GM19467 (cell line): ENCODE results near the gene RYR1.
"Not testable (repeated sequence)": the region's sequence is repeated elsewhere in the genome, so short reads cannot be mapped to it uniquely, and the experiment has no call there.

Experiments used
- ATAC-seq: cut with Tn5 transposase; IDR thresholded peaks from one replicate; pipeline ENCODE4 v1.9.1; 2021; ENCODE audit warnings: mild to moderate bottlenecking, moderate library complexity; ENCODE audit not compliant: unreplicated experiment

RYR1 gene

DNA sequence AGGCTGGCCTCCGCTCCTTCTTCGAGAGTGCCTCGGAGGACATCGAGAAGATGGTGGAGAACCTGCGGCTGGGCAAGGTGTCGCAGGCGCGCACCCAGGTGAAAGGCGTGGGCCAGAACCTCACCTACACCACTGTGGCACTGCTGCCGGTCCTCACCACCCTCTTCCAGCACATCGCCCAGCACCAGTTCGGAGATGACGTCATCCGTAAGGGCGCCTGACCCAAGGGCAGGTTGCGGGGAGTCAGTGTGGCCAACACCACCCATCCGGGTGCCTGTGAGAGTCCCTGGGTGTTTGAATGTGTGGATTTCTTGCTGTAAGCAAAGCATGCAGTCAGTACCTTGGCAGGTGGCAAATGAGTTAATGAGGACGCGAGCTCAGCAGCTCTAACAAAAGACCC is 78.8 kb downstream of the RYR1 start:
- ATAC-seq, result no peak

DNA sequence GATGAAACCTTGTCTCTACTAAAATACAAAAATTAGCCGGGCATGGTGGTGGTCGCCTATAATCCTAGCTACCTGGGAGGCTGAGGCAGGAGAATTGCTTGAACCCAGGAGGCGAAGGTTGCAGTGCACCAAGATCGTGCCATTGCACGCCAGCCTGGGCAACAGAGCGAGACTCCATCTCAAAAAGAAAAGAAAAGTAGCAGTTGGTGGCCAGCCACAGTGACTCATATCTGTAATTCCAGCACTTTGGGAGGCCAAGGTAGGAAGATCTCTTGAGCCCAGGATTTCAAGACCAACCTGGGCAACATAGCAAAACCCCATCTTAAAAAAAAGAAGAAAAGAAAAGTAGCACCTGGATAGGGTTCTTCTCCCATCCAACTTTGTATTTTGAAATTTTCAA is 79.7 kb downstream of the RYR1 start:
- ATAC-seq, result not testable (repeated sequence)

DNA sequence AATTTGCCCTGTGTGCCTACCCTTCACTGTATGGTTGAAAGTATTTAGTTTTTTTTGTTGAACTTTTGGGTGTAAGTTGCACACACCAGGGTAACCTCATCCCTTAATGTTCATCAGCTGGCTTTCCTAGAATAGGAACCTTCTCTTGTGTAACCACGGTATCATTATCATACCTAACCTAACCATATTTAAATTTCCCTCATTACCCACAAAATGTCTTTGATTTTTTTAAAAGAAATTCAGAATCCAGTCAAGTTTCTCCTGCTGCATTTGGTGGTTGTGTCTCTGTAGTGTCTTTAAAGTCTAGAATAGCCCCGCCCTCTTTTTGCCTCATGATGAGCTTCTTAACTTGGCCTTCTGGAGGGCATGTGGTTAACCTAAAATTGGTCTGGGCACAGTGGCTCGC is 80.3 kb downstream of the RYR1 start:
- no peak for ATAC-seq

DNA sequence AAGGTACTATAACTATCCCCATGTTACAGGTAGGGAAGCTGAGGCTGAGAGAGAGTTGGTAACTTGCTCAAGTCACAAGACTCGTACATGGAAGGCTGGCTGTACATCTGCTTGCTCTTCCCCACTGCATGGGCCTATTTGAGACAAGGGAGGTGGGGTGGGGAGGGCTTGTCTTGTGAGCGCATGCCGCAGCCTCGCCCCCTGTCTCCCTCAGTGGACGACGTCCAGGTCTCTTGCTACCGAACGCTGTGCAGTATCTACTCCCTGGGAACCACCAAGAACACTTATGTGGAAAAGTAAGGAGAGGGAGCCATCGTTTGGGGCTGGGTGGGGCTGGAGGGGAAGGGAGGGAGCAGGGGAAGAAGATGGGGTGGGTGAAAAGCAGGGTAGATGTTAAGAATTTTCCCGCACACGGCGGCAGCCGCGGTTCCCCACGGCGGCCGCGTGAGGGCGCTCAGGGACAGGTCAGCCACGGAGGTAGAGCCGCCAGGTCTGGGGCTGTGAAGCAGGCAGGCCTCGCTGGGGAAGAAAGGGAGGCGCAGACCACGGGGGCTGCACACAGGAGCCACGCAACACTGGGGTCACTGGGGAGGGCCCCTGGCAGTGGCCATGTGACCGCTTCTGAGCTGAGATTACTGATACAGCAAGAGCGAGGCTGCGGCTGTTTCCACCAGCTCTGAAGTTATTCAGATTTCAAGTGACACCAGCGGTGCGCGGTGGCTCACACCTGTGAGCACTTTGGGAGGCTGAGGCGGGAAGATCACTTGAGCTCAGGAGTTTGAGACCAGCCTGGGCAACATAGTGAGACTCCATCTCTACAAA is 81.5 kb downstream of the RYR1 start:
- no peak for ATAC-seq

DNA sequence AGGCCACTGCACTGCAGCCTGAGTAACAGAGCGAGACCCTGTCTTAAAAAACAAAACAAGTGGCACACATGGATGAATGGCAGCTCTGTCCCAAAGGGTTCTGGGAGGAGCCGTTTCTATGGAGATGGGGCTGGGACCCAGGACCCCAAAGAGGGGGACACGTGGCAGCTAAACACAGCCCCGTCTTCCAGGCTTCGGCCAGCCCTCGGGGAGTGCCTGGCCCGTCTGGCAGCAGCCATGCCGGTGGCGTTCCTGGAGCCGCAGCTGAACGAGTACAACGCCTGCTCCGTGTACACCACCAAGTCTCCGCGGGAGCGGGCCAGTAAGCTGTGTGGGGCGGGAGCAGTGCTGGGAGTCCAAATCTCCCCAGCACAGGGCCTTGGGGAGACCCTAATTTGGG is 82.4 kb downstream of the RYR1 start:
- ATAC-seq, result no peak

DNA sequence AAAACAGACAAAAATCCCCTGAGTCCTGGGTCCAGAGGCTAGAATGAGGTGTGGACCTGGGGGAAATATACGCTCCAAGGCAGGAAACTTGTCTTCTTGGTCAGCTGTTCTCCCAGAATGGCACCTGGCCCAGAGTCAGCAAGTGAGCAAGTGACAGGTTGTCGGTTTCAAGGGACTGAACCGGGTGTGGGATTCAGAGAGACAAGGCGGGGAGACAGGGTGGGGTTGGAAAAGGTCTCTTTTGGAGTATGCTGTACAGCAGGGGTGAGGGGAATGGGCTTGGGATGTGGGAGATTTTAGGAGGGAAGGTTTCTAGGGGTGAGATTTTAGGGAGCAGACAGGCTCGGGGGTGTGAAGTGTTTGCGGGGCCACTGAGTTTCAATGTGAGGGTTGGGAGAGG is 83.3 kb downstream of the RYR1 start:
- ATAC-seq, result no peak

DNA sequence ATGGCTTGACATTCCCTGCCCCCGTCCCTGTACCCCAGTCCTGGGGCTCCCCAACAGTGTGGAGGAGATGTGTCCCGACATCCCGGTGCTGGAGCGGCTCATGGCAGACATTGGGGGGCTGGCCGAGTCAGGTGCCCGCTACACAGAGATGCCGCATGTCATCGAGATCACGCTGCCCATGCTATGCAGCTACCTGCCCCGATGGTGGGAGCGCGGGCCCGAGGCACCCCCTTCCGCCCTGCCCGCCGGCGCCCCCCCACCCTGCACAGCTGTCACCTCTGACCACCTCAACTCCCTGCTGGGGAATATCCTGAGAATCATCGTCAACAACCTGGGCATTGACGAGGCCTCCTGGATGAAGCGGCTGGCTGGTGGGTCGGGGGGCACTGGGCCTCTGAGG is 83.8 kb downstream of the RYR1 start:
- ATAC-seq, result no peak

DNA sequence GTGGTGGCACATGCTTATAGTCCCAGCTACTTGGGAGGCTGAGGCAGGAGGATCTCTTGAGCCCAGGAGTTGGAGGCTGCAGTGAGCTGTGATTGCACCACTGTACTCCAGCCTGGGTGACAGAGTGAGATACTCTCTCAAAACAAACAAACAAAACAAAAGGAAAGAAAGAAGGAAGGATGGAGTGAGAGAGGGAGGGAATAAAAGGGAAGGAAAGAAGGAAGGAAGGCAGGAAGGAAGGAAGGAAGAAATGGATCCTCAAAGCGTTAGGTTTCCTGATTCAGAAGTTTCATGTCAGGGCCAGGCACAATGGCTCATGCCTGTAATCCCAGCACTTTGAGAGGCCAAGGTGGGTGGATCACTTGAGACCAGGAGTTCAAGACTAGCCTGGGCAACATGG is 84.5 kb downstream of the RYR1 start:
- not testable (repeated sequence) for ATAC-seq

DNA sequence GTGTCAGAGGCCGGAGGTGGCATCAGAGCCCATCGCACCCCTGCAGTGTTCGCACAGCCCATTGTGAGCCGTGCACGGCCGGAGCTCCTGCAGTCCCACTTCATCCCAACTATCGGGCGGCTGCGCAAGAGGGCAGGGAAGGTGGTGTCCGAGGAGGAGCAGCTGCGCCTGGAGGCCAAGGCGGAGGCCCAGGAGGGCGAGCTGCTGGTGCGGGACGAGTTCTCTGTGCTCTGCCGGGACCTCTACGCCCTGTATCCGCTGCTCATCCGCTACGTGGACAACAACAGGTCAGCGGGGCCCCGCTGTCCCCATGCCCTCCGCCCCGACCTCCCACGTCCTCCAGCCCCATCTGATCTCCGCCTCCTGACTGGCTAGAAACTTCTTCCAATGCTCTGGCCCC is 85.7 kb downstream of the RYR1 start:
- no peak for ATAC-seq

DNA sequence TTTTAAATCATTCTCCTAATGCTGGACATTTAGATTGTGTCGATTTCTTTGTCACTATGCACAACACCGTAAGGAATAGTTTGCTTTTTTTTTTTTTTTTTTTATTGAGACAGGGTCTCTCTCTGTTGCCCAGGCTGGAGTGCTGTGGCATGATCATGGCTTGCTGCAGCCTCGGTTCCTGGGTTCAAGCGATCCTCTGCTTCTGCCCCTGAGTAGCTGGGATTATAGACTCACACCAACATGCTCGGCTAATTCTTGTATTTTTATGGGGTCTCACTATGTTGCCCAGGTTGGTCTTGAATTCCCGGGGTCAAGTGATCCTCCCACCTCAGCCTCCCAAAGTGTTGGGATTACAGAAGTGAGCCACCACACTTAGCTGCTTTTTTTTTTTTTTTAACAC is 86.5 kb downstream of the RYR1 start:
- ATAC-seq, result no peak

DNA sequence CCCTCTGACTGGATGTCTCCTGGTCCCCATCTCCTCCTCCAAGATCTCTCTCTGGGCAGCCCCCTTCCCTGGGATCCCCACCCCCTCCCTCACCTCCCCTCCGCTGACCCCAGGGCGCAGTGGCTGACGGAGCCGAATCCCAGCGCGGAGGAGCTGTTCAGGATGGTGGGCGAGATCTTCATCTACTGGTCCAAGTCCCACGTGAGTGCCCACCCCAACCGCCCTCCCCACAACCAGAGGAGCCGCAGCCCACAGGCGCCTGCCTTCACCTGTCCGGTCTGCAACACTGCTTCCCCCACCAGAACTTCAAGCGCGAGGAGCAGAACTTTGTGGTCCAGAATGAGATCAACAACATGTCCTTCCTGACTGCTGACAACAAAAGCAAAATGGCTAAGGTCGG is 89.4 kb downstream of the RYR1 start:
- no peak for ATAC-seq

DNA sequence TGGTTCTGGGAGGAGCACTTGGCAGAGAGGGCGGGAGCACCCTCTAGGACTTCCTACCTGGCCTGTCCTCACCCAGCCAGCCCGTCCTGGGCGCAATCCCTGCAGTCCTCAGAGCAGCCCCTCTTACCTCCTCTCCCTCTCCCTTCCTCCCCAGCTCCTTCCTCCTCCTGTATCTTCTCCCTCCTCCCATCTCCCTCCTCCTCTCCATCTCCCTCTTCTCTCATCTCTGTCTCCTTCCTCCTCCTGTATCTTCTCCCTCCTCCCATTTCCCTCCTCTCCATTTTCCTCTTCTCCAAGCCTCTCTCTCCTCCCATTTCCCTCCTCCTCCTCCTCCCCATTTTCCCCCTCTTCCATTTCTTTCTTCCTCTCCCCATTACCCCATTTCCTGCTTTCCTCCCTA is 89.8 kb downstream of the RYR1 start:
- no peak for ATAC-seq

DNA sequence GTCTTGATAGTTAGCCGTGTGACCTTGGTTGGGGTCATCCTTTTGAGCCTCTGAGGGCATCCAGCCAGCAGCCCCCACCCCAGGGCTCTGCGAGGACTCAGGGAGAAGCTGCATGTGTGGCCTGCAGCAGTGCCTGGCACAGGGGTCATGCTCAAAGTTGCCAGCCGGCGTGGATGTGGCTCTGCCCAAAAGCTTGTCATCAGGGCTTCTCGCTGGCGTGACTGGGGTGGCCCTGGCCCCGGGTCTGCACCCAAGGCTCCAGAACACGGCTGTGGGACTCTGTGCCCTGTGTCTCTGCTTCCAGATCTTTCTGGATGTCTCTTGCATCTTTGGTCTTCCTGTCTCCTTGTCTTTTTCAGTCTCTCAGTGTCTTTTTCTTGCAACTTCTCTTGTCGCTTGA is 90.9 kb downstream of the RYR1 start:
- ATAC-seq, result no peak

DNA sequence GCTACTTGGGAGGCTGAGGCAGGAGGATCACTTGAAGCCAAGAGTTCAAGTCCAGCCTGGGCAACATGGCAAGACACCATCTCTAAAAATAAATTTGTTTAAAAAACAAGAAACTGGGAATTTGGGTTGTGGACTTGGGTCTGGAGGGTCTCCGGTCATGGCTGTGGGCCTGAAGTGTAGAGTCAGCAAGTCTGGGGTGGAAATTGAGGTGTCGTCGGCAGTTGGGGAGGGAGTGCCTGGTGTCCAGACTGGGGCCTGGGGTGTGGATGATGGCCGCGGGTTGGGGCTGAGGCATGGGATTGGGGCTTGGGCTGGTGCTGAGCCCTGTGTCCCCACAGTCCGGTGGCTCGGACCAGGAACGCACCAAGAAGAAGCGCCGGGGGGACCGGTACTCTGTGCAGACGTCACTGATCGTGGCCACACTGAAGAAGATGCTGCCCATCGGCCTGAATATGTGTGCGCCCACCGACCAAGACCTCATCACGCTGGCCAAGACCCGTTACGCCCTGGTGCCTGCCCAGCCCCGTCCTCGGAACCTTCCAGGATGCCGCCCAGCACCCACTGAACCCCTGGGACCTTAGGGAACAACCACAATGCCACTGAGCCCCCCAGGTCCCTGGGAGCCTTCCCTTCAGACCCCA is 91.6 kb downstream of the RYR1 start:
- ATAC-seq, result no peak

DNA sequence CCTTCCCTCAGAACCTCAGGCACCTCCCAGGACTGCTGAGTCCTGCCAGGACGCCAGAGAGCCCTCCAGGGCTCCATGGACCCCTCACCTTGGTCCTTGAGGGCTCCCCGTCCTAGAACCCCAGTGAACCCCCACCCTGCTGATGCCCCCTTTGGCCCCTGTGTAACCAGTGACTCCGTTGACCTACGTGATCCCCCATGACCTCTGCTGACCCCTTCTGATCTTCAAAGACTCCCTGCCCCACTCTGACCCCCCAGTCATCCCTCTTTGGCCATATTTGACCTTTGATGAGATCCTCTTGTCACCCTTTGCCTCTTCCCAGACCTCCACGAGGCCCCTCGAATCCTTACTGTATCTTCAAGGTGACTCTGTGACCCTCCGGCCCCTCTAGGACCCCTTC is 92.9 kb downstream of the RYR1 start:
- no peak for ATAC-seq

DNA sequence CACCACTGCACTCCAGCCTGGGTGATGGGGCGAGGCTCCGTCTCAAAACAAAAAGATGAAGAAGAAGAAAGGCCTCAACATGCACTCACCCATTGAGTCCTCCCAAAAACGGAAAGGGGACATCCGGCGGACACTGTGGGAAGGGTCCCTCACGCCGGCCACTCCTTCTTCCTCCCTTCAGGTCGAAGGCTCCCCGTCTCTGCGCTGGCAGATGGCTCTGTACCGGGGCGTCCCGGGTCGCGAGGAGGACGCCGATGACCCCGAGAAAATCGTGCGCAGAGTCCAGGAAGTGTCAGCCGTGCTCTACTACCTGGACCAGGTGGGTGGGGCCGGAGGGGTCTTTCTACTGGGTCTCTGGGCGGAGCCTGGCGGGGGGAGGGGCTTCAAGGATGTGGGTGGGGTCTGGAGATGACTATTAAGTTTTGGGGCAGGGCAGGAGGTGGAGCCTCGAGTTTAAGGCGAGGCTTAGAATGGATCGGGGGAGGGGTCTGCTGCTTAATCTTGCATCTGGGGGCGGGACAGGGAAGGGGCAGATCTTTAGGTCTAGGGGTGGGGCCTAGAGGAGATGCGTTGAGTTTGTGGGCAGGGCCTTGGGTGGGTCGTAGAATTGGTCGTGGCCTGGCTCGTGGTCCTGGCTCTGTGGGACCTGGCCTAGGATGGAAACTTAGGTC is 94.1 kb downstream of the RYR1 start:
- ATAC-seq, result no peak

DNA sequence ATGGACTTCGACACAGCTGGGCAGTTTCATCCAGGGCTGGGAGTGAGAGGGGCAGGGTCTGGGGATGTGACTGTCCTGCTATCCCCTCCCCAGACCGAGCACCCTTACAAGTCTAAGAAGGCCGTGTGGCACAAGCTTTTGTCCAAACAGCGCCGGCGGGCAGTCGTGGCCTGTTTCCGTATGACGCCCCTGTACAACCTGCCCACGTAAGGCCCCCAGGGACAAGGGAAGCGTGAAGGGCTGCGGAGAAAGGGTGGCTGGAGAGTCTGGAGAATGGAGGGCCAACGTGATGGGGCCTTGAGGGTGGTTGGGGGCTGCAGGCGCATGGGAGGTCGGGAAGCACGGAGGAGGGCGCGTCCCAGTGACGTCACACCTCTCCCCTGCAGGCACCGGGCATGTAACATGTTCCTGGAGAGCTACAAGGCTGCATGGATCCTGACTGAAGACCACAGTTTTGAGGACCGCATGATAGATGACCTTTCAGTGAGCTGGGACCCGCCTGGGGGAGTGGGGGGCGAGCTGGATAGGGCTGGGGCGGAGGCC is 94.8 kb downstream of the RYR1 start:
- no peak for ATAC-seq

DNA sequence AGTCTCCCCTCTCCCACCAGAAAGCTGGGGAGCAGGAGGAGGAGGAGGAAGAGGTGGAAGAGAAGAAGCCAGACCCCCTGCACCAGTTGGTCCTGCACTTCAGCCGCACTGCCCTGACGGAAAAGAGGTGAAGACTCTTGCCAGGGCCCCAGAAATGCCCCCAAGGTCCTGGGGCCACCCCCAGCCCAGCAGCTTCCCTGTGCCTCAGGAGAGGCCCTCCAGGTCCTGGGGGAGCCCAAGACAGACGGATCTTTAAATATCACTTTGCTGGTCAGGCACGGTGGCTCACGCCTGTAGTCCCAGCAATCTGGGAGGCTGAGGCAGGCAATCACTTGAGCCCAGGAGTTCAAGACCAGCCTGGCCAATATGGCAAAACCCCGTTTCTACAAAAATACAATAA is 95.4 kb downstream of the RYR1 start:
- no peak for ATAC-seq

DNA sequence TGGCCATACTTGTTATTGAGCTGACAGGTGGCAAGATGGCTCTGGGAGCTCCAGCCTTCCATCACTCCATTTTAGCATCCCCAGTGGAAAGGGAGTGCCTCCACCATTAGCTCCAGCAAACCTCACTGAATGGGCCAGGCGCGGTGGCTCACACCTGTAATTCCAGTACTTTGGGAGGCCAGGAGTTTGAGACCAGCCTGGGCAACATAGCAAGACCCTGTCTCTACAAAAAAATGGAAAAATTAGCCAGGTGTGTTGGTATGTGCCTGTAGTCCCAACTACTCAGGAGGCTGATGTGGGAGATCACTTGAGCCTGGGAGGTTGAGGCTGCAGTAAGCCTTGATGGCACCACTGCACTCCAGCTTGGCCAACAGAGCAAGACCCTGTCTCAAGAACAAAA is 98.0 kb downstream of the RYR1 start:
- no peak for ATAC-seq

DNA sequence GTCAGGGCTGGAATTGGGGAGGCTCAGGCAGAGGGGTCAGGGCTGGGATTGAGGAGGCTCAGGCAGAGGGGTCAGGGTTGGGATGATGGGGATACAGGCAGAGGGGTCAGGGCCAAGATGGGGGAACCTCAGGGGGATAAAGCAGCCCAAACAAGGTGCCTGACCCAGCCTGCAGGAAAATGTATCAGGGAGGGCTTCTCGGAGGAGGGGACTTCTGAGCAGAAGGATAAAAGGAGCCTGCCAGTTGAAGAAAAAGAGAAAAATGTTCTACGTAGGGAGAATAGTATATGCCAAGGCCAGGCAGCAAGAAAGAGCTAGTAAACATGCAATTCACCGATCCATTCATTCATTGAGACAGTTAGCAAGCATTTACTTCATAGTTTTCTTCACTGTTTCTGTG is 99.4 kb downstream of the RYR1 start:
- no peak for ATAC-seq

DNA sequence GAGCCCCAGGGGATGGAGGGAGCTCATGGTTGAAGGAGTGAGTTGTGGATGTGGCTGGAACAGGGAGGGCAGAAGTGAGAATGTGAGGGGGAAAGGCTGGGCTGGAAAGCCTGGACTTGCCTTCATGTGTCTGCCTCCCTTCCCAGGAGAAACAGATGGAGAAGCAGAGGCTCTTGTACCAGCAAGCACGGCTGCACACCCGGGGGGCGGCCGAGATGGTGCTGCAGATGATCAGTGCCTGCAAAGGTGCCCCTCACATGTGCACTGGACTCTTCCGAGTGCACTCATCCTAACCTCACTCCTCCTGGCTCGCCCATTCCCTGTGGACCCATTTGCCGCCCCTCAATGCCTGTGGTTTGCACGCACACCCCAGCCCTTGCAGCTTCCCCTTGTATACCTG is 101.1 kb downstream of the RYR1 start:
- no peak for ATAC-seq

DNA sequence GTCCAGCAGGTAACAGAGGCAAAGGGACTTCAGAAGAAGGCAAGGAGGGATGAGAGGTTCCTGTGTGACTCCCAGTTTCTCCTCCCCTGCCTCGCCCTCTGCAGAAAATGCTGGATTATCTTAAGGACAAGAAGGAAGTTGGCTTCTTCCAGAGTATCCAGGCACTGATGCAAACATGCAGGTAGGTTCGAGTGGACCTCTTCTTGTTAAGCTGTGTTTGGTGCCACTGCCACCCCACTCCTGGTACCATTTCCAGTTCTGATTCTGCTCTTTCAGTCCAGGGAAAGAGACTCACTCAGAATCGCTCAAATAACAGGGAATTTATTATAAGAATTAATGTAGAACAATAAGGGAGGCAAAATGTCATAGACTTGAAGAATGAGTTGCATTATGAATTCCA is 101.7 kb downstream of the RYR1 start:
- ATAC-seq, result no peak
